GM18867 (cell line): Measurements from ENCODE around the gene SH3RF1.

ENCODE experiments used
- ATAC-seq: cut with Tn5 transposase; IDR thresholded peaks from one replicate; pipeline ENCODE4 v1.9.1; 2021; ENCODE audit warnings: mild to moderate bottlenecking, moderate library complexity; ENCODE audit not compliant: unreplicated experiment

Gene SH3RF1

GRCh38 chr4:169167957-169168858 lies 102.5 kb downstream of the SH3RF1 start:
- ATAC-seq = peak; percentile 99

GRCh38 chr4:169164669-169165415 lies 105.9 kb downstream of the SH3RF1 start:
- ATAC-seq = no peak

- no peak for ATAC-seq
Observed at GRCh38 chr4:169163947-169164668, 106.6 kb downstream of the SH3RF1 start.

GRCh38 chr4:169163495-169163894 lies 107.3 kb downstream of the SH3RF1 start:
- no peak for ATAC-seq

GRCh38 chr4:169160825-169161224 lies 109.9 kb downstream of the SH3RF1 start:
- ATAC-seq = no peak

- no peak for ATAC-seq
Observed at GRCh38 chr4:169159624-169160171, 111.1 kb downstream of the SH3RF1 start.

GRCh38 chr4:169158861-169159260 lies 111.9 kb downstream of the SH3RF1 start:
- no peak for ATAC-seq

- ATAC-seq = no peak
Observed at GRCh38 chr4:169158046-169158445, 112.7 kb downstream of the SH3RF1 start.

GRCh38 chr4:169156392-169156791 lies 114.4 kb downstream of the SH3RF1 start:
- no peak for ATAC-seq

GRCh38 chr4:169154121-169154520 lies 116.6 kb downstream of the SH3RF1 start:
- ATAC-seq = no peak

GRCh38 chr4:169153481-169154087 lies 117.2 kb downstream of the SH3RF1 start:
- no peak for ATAC-seq

- ATAC-seq = no peak
Observed at GRCh38 chr4:169152899-169153298, 117.9 kb downstream of the SH3RF1 start.

- ATAC-seq = no peak
Observed at GRCh38 chr4:169152098-169152497, 118.7 kb downstream of the SH3RF1 start.

GRCh38 chr4:169151671-169152070 lies 119.1 kb downstream of the SH3RF1 start:
- ATAC-seq = no peak

GRCh38 chr4:169150806-169151205 lies 120.0 kb downstream of the SH3RF1 start:
- ATAC-seq = no peak

- no peak for ATAC-seq
Observed at GRCh38 chr4:169148885-169149284, 121.9 kb downstream of the SH3RF1 start.

- ATAC-seq = no peak
Observed at GRCh38 chr4:169147191-169147590, 123.6 kb downstream of the SH3RF1 start.

GRCh38 chr4:169144061-169144600 lies 126.6 kb downstream of the SH3RF1 start:
- no peak for ATAC-seq

- no peak for ATAC-seq
Observed at GRCh38 chr4:169143335-169143734, 127.4 kb downstream of the SH3RF1 start.

- ATAC-seq = no peak
Observed at GRCh38 chr4:169142906-169143305, 127.8 kb downstream of the SH3RF1 start.
